Gastrocnemius medialis (tissue), 4 donors: ENCODE results near the gene LYRM2.

Source experiments
- POLR2A ChIP-seq, 2 donors: fragments of 450-650 bp; IDR thresholded peaks; one replicate each; pipeline ENCODE4 v1.6.1; 2017; ENCODE audit warnings: antibody characterized with exemption in 2 of 2, mild to moderate bottlenecking in 2 of 2, moderate library complexity in 2 of 2
- TF ChIP-seq, protein P1 (sequence below), 5 experiments: fragments of 450-650 bp in 3 of 5; fragments of 200-600 bp in 2 of 5; sonication (generic) in 2 of 5; IDR thresholded peaks in 4 of 5; conservative IDR thresholded peaks in 1 of 5; 1 replicate in 4 of 5; 2 replicates in 1 of 5; pipeline ENCODE4 v1.5.1; 2016 to 2019; ENCODE audit warnings: antibody characterized with exemption in 5 of 5, mild to moderate bottlenecking in 3 of 5, moderate library complexity in 3 of 5

DNA sequence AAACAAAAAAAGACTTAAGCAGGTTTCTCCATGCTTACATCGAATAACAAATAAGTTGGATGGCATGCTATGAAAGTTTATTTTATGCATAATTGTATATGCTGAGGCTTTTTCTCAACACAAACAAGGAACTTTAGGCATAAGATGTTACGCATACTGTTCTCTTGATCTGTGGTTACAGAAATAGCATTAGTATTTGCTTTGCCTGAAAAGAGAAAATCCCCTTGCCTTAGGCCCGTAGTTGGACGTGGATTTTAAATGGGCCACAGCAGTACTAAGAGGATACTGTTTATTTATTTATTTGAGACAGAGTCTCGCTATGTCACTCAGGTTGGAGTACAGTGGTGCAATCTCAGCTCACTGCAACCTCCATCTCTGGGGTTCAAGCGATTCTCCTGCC lies 19.0 kb downstream of the LYRM2 start:
- TF ChIP-seq, protein P1, sequence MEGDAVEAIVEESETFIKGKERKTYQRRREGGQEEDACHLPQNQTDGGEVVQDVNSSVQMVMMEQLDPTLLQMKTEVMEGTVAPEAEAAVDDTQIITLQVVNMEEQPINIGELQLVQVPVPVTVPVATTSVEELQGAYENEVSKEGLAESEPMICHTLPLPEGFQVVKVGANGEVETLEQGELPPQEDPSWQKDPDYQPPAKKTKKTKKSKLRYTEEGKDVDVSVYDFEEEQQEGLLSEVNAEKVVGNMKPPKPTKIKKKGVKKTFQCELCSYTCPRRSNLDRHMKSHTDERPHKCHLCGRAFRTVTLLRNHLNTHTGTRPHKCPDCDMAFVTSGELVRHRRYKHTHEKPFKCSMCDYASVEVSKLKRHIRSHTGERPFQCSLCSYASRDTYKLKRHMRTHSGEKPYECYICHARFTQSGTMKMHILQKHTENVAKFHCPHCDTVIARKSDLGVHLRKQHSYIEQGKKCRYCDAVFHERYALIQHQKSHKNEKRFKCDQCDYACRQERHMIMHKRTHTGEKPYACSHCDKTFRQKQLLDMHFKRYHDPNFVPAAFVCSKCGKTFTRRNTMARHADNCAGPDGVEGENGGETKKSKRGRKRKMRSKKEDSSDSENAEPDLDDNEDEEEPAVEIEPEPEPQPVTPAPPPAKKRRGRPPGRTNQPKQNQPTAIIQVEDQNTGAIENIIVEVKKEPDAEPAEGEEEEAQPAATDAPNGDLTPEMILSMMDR (IDR thresholded peaks at IDR 0.05 in 4 of 5, conservative IDR thresholded peaks at IDR 0.05 in 1 of 5) = no peak
- no peak for TF ChIP-seq POLR2A (IDR thresholded peaks at IDR 0.05)
